AG08396 (cell line): ENCODE results near the gene HNRNPUL1.
A peak's percentile ranks its signal among the peaks of the same experiment; 100 is the strongest.
"Not testable (repeated sequence)": the region's sequence is repeated elsewhere in the genome, so short reads cannot be mapped to it uniquely, and the experiment has no call there.

ENCODE experiments used
- DNase-seq: peaks from one replicate; pipeline ENCODE4 v3.0.0; 2012; ENCODE audit warnings: low spot score, mixed read lengths

Gene HNRNPUL1

DNA sequence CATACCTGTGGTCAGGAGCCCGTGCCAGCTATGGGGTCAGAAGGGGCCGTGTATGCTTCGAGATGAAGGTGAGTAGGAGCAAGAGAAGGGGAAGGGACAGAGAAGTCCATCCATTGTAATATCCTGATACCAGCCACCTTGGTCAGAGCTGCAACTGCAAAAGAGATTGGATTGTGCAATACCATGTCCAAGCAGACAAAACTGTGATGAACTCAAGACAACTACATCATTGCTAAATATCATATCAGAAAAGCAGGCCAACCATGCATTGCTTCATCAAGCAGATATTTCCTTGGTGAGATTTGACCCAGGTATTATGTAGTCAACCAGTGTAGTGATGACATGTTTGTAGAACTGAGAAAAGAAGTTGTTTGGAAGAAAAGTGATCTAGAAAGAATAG is 12.1 kb downstream of the HNRNPUL1 start:
- no peak for DNase-seq

DNA sequence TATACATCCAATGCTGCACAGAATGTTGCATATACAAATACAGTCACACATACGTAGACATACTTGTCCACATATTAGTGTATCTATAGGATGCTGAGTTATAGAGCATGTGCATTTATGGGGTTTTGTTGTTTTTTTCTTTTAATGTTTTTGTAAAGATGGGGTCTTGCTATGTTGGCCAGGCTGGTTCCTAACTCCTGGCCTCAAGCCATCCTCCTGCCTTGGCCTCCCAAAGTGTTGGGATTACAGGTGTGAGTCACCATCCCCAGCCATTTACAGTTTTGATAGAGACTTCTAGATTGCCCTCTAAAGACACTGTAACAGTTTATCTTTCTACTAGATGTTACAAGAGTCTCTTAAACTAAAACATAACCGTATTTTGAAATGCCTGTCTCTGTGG is 14.3 kb downstream of the HNRNPUL1 start:
- no peak for DNase-seq

DNA sequence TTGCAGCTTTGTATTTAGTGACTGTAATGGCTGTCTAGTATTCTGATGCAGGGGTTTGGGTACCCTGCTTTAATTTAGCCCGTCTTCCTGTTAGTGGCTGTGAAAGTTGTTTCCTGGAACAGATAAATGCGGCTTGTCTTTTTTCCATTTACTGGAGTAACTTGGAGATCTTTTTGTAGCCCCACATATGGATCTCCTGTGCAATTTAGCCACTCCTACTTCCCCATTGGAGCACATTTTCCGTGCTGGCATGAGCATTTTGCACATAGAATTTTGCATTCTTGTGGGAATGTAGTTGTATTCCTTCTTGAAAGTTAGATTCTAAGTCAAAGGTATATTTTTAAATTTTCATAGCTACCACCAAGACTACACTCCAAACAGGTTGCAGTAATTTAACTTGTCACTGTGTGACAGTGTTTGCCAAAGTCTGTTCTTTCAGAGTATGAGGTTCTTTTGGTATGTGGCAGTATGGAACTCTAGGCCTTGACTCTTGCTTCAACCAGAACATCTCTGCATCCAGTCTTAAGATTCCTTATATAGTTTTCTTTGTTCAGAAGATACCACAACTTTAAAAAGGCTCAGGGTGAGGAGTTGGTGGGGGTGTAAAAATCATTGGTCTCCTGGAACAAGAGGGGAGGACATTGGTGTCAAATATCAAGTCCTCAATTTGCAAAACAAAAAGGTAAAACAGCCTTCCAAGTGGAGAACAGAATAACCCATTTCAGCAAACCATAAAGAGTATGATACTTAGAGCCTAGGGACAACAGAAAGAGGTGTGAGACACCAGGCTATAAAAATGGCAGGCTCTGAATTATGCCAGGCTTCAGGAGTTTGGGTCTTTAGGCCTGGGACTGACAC is 24.7 kb downstream of the HNRNPUL1 start:
- no peak for DNase-seq

DNA sequence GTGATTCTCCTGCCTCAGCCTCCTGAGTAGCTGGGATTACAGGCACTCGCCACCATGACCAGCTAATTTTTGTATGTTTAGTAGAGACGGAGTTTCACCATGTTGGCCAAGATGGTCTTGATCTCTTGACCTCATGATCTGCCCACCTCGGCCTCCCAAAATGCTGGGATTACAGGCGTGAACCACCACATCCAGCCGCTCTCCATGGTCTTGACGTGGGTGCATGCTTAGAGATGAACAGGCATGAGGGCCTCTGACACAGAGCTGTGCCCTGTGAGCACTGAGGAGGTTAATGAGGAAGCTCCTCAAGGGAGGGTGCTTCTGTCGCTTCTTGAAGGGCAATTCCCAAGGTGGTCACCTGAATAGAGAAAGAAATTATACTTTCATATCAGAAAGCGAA is 25.6 kb downstream of the HNRNPUL1 start:
- not testable (repeated sequence) for DNase-seq

DNA sequence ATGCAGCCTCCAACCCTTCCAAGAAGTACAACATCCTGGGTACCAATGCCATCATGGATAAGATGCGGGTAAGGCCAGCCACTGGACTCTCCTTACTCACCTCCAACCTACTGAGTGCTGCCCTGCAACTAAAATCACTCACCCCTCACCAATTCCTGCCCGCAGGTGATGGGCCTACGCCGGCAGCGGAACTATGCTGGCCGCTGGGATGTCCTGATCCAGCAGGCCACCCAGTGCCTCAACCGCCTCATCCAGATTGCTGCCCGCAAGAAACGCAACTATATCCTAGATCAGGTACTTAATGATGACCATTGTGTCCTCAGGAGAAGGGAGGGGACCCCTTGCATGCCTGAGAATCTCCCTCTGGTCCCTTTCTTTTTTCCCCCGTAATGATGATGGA is 30.2 kb downstream of the HNRNPUL1 start:
- DNase-seq, result no peak

DNA sequence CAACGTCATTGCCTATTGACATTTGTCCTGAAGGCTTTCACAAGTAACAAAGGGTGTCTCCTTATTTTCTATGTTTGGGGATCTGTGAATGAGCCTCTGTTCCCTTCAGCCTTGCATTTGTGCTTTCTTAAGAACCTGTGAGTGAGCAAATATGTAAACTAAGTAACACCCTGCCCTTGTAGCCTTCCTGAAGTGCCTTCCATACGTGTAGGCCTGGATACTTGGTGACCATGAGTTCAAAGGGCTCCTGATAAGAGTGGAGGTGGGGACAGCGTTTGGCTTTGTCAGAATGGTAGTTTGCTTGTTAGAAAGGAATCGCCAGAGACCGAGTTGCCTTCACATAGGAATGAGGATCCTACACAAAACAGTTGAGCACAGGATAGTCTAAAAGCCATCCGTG is 31.3 kb downstream of the HNRNPUL1 start:
- DNase-seq, result no peak

DNA sequence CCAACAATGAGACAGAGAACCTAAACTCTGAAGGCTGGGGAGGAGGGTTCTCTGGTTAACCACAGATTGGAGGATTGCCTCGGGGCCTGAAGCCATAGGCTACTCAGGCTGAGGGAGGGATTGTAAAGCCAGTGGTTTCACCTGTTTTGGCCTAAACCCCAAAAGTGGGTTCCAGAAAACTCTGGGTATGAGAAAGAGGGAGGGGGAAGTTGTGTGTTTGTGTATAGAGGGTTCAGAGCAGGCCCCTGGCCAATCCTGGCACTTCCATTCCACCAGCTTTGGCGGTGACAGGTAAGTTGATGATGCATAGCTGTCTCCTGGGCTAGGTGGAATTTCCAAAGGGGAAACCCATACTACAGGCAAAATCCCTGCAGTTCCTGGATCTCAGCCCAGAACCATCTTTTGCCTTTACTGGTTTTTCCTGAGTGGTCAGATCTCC is 32.3 kb downstream of the HNRNPUL1 start:
- no peak for DNase-seq

DNA sequence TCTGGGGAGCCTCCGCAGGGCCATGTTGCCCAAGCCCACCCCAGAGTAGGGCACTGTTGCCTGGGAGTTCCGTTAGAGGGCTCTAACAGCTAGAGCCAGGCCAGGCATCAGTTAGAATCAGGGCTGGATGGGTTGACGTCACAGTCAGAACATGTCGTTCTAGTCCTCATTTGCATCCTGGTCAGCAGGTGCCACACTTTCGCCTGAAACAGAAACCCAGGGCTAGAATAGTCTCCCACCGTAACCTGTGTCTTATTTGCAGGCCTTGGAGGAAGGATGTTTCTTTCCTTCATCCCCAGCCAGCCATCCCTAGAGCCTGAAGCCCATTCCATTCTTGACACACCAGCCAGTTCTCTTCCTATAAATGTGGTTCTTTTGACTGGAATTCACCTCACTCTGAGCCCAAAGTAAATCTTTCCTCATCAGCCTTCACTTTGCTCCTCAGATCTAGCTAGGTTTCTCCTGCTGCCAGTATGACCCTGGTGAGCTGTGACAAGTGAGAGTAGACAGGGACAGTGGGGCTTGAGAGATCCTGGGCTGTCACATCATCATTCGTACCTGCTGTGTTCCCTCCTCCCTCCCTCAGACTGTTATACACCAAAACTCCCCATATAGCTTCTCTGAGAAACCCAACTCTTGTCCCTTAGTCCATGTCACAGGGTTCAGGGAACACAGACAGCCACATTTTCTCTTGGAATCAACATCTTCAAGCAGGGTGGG is 33.6 kb downstream of the HNRNPUL1 start:
- no peak for DNase-seq

DNA sequence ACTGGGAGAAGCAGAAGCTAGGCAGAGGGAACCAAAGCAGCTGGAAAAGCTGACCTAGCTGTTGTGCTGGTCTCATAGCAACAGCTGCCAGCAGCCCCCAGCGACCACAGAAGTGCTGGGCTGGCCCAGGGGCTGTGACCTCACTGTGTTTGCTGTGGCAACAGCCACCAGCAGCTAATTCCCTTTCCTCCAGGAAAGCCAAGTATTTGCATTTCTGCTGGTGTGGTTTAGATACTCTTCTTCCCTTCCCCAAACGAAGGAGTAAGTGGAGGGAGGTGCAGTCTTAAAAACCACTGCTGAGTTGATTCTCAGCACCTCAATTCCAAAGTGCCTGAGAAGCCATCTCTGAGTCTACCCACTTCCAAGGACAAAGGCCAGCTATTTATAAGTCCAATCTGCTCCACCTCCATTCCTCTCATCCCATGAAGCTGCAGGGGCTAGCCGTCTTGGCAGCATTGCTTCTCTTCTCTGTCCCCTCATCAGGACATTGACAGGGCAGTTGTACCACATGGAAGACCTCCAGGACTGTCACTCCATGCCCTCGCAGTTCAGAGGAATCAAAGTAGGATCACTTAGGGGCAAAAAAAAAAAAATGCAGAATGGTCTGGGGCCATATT is 34.3 kb downstream of the HNRNPUL1 start:
- peak; percentile 91 for DNase-seq

DNA sequence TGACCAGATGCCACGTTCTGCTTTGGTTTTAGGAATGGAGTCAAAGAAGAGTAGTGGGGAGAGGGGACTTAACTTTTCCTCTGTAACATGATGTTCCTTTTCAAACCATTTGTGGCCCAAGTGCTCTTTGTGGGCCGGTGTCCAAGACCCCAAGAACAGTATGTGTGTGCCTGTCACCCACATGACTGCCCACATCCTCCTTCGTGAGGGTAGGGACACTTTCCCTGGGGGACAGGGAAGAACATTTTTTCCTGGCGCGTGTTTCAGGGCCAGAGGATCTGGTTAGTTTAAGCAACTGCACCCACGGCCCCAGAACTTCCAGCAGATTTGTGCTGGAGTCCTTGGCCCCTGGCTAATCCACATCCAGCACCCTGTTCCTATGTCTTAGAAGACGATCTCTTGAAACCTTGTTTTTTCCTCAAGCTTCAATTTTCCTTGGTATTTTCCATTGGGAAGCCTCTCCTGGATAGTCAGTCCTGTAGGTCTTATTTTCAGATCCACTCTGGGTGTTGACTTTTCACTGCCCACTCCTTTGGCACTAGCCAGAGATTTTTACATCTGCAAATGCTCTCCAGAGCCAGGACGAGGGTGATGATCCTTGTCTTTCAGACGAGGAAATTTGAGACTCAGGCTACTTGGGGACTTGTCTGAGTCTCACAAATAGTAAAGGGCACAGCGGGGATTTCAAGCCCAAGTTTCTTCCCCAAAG is 35.0 kb downstream of the HNRNPUL1 start:
- DNase-seq, result no peak

DNA sequence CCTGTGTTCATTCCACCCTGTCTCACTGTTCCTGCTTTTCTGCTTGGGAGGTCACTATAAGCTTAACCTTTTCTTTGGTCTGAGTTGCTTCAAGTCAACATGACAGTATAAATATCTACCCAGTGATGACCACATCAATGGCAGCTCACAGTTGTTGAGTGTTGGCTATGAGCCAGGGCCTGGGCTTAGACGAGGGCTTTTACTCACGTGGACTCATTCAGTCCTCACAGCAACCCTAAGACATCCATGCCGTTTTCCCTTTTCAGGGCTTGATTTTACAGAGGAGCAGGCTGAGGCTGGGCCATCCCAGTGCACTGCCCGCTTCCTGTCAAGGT is 35.5 kb downstream of the HNRNPUL1 start:
- peak; percentile 88 for DNase-seq

DNA sequence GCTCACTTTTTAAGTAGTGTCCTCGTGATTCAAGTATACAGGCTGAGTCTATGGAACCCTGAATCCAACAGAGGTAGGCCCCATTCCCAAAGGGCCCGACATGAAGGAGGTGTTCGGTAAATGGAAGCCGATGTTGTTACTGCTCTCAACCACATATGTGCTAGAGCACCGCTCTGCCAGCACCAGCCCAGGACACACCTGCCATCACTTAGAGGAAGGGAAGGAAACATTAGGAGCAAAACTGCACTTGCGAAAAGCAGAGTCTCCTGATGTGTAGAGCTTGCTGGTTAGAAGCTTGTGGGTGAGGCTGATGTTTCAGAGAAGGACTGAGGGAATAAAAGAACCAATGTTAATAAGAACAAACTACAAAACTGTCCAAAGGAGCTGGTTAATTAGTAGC is 36.4 kb downstream of the HNRNPUL1 start:
- DNase-seq, result no peak

DNA sequence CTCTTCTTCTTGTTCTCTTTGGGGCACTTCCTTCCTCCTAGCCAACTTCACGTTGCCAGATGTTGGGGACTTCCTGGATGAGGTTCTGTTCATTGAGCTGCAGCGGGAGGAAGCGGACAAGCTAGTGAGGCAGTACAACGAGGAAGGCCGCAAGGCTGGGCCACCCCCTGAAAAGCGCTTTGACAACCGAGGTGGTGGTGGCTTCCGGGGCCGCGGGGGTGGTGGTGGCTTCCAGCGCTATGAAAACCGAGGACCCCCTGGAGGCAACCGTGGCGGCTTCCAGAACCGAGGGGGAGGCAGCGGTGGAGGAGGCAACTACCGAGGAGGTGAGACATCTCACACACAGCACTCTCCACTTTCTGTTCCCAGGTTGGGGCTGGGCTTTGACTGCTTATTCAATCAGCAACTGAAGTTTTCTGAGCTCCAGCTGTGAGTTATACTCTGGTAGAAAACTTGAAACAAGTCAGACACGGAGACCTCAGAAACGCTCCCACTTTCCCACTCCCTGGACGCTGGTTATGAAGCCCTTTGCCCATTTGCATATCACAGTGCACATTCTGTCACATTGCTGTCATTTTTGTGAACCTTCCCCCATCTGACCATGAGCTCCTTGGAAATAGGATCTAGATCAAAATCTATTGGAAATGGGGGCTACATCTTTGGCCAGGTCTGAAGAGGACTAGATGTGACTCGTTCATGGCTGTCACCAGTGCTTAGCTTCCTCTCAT is 38.6 kb downstream of the HNRNPUL1 start:
- no peak for DNase-seq

DNA sequence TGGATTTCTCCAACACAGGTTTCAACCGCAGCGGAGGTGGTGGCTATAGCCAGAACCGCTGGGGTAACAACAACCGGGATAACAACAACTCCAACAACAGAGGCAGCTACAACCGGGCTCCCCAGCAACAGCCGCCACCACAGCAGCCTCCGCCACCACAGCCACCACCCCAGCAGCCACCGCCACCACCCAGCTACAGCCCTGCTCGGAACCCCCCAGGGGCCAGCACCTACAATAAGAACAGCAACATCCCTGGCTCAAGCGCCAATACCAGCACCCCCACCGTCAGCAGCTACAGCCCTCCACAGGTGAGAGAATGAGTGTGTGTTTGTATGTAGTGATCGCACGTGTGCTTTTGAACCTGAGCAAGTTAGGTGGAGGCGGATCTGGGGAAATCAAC is 39.8 kb downstream of the HNRNPUL1 start:
- DNase-seq, result no peak

DNA sequence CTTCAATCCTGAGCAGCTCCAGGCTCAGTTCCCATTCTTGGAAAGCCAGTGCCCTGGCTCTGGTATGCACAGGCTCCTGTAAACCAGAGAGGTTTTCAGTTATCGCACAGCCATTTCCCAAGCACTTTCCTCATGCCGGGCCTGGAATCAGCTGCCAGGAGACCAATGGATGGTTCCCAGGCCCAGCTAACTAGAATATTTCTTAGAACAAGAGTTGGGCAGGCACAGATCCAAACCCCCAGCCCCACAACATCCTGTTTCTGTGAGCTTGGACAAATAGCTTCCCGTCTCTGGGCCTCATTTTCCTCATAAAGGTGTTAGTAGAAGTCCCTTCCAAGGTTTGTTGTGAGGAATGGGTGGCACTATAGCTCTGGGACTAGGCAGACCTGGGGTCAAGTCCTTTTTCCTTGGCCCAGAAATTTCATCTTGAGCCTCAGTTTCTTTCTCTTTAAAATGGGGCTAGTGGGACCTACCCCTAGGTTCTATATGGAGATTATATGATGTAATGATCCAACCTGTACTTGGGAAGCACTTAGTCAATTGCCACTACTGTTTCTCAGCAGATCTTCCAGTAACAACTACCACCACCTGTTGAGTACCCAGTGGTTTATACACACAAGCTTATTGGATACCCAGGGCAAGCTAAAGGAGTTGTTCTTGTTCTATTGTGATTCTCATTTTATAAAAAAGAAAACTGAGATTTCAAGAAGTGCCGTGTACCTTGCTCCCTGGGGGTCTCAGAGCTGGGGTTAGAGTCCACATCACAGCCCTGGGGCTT is 40.7 kb downstream of the HNRNPUL1 start:
- no peak for DNase-seq

DNA sequence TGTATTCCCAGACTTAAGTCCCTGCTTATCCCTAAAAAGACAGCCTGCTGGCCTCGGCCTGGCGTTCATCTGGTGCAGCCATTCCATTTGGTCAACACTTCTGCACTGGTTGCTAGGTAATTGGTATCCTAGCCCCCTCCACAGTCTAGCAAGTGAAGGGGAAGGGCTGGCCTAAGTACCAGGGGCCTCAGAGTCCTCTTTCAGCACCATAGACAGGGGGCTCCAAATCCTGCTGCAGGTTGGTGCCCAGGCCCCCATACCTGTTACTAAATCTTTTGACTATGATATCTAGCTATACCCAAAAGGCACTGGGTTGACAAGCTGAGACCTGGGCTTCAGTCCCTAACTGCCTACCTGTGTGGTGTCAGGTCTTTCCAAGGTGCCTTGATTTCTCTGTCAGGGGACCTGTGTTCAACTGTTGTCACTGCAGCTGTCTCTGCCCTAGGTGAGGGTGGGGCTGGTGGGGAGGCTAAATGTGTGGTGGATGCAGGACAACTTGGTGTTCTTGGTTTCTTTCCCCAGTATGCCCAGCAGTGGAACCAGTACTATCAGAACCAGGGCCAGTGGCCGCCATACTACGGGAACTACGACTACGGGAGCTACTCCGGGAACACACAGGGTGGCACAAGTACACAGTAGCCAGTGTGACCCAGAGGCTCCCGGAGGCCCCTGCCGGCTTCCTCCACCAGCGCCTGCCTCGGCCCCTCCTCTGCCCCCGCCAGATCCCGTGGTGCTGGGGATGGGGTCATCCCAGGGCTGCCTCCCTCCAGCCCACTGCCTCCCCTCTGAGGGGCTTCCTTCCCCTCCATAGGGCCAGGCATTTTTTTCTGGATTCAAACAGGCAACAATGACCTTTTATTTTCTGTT is 42.0 kb downstream of the HNRNPUL1 start:
- no peak for DNase-seq

DNA sequence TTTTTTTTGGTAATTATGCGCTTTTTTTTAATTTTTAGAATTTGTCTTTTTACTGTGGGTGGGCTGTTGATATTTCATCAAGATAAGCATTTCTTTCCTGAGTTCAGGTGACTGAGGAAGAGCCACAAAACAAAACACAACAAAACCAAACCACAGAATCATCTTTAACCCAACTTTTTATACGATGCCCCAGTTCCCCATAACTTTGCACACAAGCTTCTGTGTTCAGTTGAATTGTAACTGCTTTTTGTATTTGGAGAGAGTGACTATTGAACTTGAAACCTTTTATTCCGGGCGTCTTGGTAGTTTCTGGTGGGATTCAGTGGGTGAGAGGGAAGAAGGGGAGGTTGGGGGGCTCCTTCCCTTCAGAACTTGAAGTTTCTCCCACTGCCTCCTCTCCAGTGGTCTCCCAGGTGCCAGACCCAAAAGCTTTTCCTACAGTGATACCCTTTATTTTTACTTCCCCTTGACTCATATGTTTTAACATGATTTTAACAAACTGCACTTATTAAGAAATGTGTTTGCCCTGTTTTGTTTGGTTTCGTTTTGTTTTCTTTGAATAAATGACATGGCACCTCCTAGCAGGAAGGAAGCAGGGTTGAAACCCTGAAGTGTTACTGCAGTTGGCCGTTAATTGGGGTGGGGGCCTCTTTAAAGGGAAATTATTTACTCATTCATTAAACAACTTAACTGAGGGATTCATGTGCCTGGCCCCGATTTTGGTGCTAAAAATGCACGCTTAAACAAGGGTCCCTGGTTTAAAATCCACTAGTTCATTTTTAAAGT is 43.1 kb downstream of the HNRNPUL1 start:
- no peak for DNase-seq

DNA sequence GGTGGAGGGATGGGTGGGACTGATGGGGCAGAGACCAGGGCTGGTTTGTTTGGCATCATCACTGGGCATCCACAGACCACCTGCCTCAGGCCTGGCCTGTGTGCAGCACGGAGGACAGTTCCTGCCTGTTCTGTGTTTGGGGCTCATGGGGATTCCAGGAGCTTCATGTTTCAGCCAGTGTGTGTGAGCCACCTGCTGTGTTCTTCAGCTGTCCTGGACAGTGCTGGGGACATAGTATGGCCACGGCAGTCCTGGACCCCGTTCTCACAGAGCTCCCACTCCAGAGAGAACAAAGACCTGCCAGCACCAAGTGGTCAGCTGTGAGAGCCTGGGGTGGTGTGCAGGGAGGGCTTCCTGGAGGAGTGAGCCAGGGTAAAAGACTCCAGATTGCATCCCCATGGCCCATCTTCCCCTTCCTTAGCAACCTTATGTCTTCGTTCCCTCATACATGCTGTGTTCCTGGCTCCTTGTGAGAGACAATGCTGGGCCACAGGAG is 43.8 kb downstream of the HNRNPUL1 start:
- no peak for DNase-seq
